Natural killer cell treated with Interleukin-12 subunit alpha and Interleukin-12 subunit beta and Interleukin-15 and Interleukin-18, amount 100 ng/mL, for 72 hours (primary cell): ENCODE measurements around the gene BTG4. TPM values are rescaled to one million over a fixed set of nuclear protein-coding genes. Genes with fewer than 3 reads are reported as not detected.
A peak's percentile ranks its signal among the peaks of the same experiment; 100 is the strongest.

Source experiments
- ATAC-seq, 2 donors: fragments of 150-1000 bp; cut with Tn5 transposase in 1 of 2; sonication (Bioruptor Pico), chemical (Tn5 transposase) in 1 of 2; 2 replicates each; pipeline ENCODE4 v1.10.0; 2021
- DNase-seq: peaks from one replicate; pipeline ENCODE4 v3.0.0; 2022; ENCODE audit warnings: low spot score
- H3K27ac Mint-ChIP-seq, 2 donors: 1 replicate in 1 of 2; 2 replicates in 1 of 2; pipeline ENCODE4 v1.8.0; 2022; ENCODE audit warnings: mixed read lengths in 2 of 2, mild to moderate bottlenecking in 1 of 2, moderate library complexity in 1 of 2
- H3K27me3 Mint-ChIP-seq, 2 donors: 1 replicate in 1 of 2; 2 replicates in 1 of 2; pipeline ENCODE4 v1.8.0; 2022; ENCODE audit warnings: mixed read lengths in 2 of 2
- H3K36me3 Mint-ChIP-seq: one replicate; pipeline ENCODE4 v1.8.0; 2022; ENCODE audit warnings: mixed read lengths
- H3K4me1 Mint-ChIP-seq, 2 donors: 1 replicate in 1 of 2; 2 replicates in 1 of 2; pipeline ENCODE4 v1.8.0; 2022; ENCODE audit warnings: low read depth in 2 of 2, mixed read lengths in 2 of 2, mild to moderate bottlenecking in 1 of 2
- H3K4me3 Mint-ChIP-seq: one replicate; pipeline ENCODE4 v1.8.0; 2022; ENCODE audit warnings: mixed read lengths
- H3K9me3 Mint-ChIP-seq: 2 replicates; pipeline ENCODE4 v1.8.0; 2022; ENCODE audit warnings: mixed read lengths
- total RNA-seq, 2 donors: library from RNA; stranded (reverse); gene quantifications; one replicate each; pipeline ENCODE4 v1.2.3, GENCODE V29; 2022

Gene BTG4
- total RNA-seq, 2 donors from 2014 or later = not detected

- Mint-ChIP-seq H3K36me3 (no peaks in the 10 kb centered on the region), H3K4me1 (no peaks in the 10 kb centered on the region), H3K9me3 (no peaks in the 10 kb centered on the region), H3K4me3 (no peak overlapping the region), H3K27me3 (peaks cover 15 to 21% of the 10 kb centered on the region in 2 donors), H3K27ac (no peak overlapping the region)
- ATAC-seq (no peak), DNase-seq (no peak)
These were observed 48.9 kb downstream of the BTG4 start for GRCh38 chr11:111463276-111463675.

- Mint-ChIP-seq H3K36me3 (no peaks in the 10 kb centered on the region), H3K27me3 (peaks cover 15 to 21% of the 10 kb centered on the region in 2 donors), H3K9me3 (no peaks in the 10 kb centered on the region), H3K27ac (no peak overlapping the region), H3K4me1 (no peaks in the 10 kb centered on the region), H3K4me3 (no peak overlapping the region)
- peak; percentile 8 to 22 for ATAC-seq
- DNase-seq = no peak
These were observed 49.9 kb downstream of the BTG4 start for GRCh38 chr11:111462329-111462728.

GRCh38 chr11:111461460-111462235, 50.5 kb downstream of the BTG4 start:
- Mint-ChIP-seq H3K27ac (no peak overlapping the region), H3K4me3 (no peak overlapping the region), H3K4me1 (no peaks in the 10 kb centered on the region), H3K27me3 (peaks cover 15 to 21% of the 10 kb centered on the region in 2 donors), H3K9me3 (no peaks in the 10 kb centered on the region), H3K36me3 (no peaks in the 10 kb centered on the region)
- ATAC-seq (no peak), DNase-seq (no peak)

GRCh38 chr11:111460856-111461255, 51.3 kb downstream of the BTG4 start:
- H3K4me1 Mint-ChIP-seq = no peaks in the 10 kb centered on the region
- no peak overlapping the region for H3K4me3 Mint-ChIP-seq
- H3K36me3 Mint-ChIP-seq = no peaks in the 10 kb centered on the region
- H3K9me3 Mint-ChIP-seq = no peaks in the 10 kb centered on the region
- no peak for DNase-seq
- no peak overlapping the region for H3K27ac Mint-ChIP-seq
- no peak for ATAC-seq
- H3K27me3 Mint-ChIP-seq = peaks cover 15 to 21% of the 10 kb centered on the region in 2 donors

- no peak for ATAC-seq
- Mint-ChIP-seq H3K36me3 (no peaks in the 10 kb centered on the region), H3K27ac (no peak overlapping the region), H3K9me3 (no peaks in the 10 kb centered on the region), H3K4me1 (no peaks in the 10 kb centered on the region), H3K4me3 (no peak overlapping the region), H3K27me3 (peaks cover 15 to 20% of the 10 kb centered on the region in 2 donors)
- no peak for DNase-seq
These were observed 51.8 kb downstream of the BTG4 start for GRCh38 chr11:111460340-111460739.

GRCh38 chr11:111459506-111460270, 52.5 kb downstream of the BTG4 start:
- Mint-ChIP-seq H3K27me3 (peaks cover 12 to 14% of the 10 kb centered on the region in 2 donors), H3K27ac (no peak overlapping the region), H3K36me3 (no peaks in the 10 kb centered on the region), H3K9me3 (no peaks in the 10 kb centered on the region), H3K4me3 (no peak overlapping the region), H3K4me1 (no peaks in the 10 kb centered on the region)
- no peak for ATAC-seq
- no peak for DNase-seq

- H3K27ac Mint-ChIP-seq = no peak overlapping the region
- peaks cover 10 to 14% of the 10 kb centered on the region in 2 donors for H3K27me3 Mint-ChIP-seq
These were observed 54.3 kb downstream of the BTG4 start for GRCh38 chr11:111457731-111458368.

GRCh38 chr11:111456859-111457730, 55.1 kb downstream of the BTG4 start:
- H3K4me1 Mint-ChIP-seq = no peaks in the 10 kb centered on the region
- ATAC-seq (no peak), DNase-seq (no peak)
- no peaks in the 10 kb centered on the region for H3K9me3 Mint-ChIP-seq
- peaks cover 10 to 14% of the 10 kb centered on the region in 2 donors for H3K27me3 Mint-ChIP-seq
- H3K27ac Mint-ChIP-seq = no peak overlapping the region
- H3K4me3 Mint-ChIP-seq = no peak overlapping the region
- H3K36me3 Mint-ChIP-seq = no peaks in the 10 kb centered on the region

More at GRCh38 chr11:111457731-111458368, 54.3 kb downstream of the BTG4 start:
- Mint-ChIP-seq H3K4me1 (no peaks in the 10 kb centered on the region), H3K9me3 (no peaks in the 10 kb centered on the region), H3K4me3 (no peak overlapping the region), H3K36me3 (no peaks in the 10 kb centered on the region)
- DNase-seq = no peak
- no peak for ATAC-seq

GRCh38 chr11:111456086-111456858, 55.9 kb downstream of the BTG4 start:
- H3K9me3 Mint-ChIP-seq = no peaks in the 10 kb centered on the region
- H3K27me3 Mint-ChIP-seq = peaks cover 10 to 14% of the 10 kb centered on the region in 2 donors
- no peak for DNase-seq
- peak in 1 of 2 donors; percentile 3 for ATAC-seq
- H3K27ac Mint-ChIP-seq = no peak overlapping the region
- no peak overlapping the region for H3K4me3 Mint-ChIP-seq
- no peaks in the 10 kb centered on the region for H3K36me3 Mint-ChIP-seq
- no peaks in the 10 kb centered on the region for H3K4me1 Mint-ChIP-seq

- ATAC-seq (no peak), DNase-seq (no peak)
- H3K27ac Mint-ChIP-seq = no peak overlapping the region
- H3K36me3 Mint-ChIP-seq = no peaks in the 10 kb centered on the region
- H3K27me3 Mint-ChIP-seq = peaks cover 3 to 9% of the 10 kb centered on the region in 2 donors
- H3K4me1 Mint-ChIP-seq = no peaks in the 10 kb centered on the region
- H3K4me3 Mint-ChIP-seq = no peak overlapping the region
- no peaks in the 10 kb centered on the region for H3K9me3 Mint-ChIP-seq
These were observed 56.7 kb downstream of the BTG4 start for GRCh38 chr11:111455291-111456085.

- Mint-ChIP-seq H3K9me3 (no peaks in the 10 kb centered on the region), H3K36me3 (no peaks in the 10 kb centered on the region), H3K4me3 (no peak overlapping the region), H3K27ac (no peak overlapping the region), H3K4me1 (no peaks in the 10 kb centered on the region), H3K27me3 (peaks cover 0 to 6% of the 10 kb centered on the region in 2 donors)
- ATAC-seq (no peak), DNase-seq (no peak)
These were observed 57.5 kb downstream of the BTG4 start for GRCh38 chr11:111454561-111455192.
